ENCODE results near the gene TERT.

The TERT gene

GRCh38 chr5:1219098-1219767, 75.6 kb downstream of the TERT start:
- no peak for DNase-seq (ENCODE audit: low spot score)

GRCh38 chr5:1218351-1219080, 76.4 kb downstream of the TERT start:
- DNase-seq (ENCODE audit: low spot score), result no peak

- DNase-seq (ENCODE audit: low spot score), result no peak
These were observed 77.2 kb downstream of the TERT start for GRCh38 chr5:1217596-1218206.

- DNase-seq (ENCODE audit: low spot score), result no peak
These were observed 78.0 kb downstream of the TERT start for GRCh38 chr5:1216918-1217295.

- no peak for DNase-seq (ENCODE audit: low spot score)
These were observed 78.5 kb downstream of the TERT start for GRCh38 chr5:1216211-1216917.

- DNase-seq (ENCODE audit: low spot score), result no peak
These were observed 79.4 kb downstream of the TERT start for GRCh38 chr5:1215320-1216096.

GRCh38 chr5:1214936-1215220, 80.0 kb downstream of the TERT start:
- DNase-seq (ENCODE audit: low spot score), result no peak

- no peak for DNase-seq (ENCODE audit: low spot score)
These were observed 80.5 kb downstream of the TERT start for GRCh38 chr5:1214163-1214935.

GRCh38 chr5:1213508-1214162, 81.2 kb downstream of the TERT start:
- no peak for DNase-seq (ENCODE audit: low spot score)

GRCh38 chr5:1212881-1213280, 82.0 kb downstream of the TERT start:
- no peak for DNase-seq (ENCODE audit: low spot score)

GRCh38 chr5:1212271-1212670, 82.6 kb downstream of the TERT start:
- DNase-seq (ENCODE audit: low spot score), result no peak

GRCh38 chr5:1211701-1212100, 83.2 kb downstream of the TERT start:
- DNase-seq (ENCODE audit: low spot score), result no peak

- no peak for DNase-seq (ENCODE audit: low spot score)
These were observed 84.0 kb downstream of the TERT start for GRCh38 chr5:1210832-1211251.

GRCh38 chr5:1209896-1210776, 84.7 kb downstream of the TERT start:
- no peak for DNase-seq (ENCODE audit: low spot score)

GRCh38 chr5:1209489-1209852, 85.4 kb downstream of the TERT start:
- no peak for DNase-seq (ENCODE audit: low spot score)

- DNase-seq (ENCODE audit: low spot score), result peak; percentile 72
These were observed 86.0 kb downstream of the TERT start for GRCh38 chr5:1208743-1209488.

GRCh38 chr5:1208221-1208742, 86.6 kb downstream of the TERT start:
- no peak for DNase-seq (ENCODE audit: low spot score)

GRCh38 chr5:1207555-1207954, 87.3 kb downstream of the TERT start:
- no peak for DNase-seq (ENCODE audit: low spot score)

Measured in ecto neural progenitor cell (in vitro differentiated cells).